Astrocyte (in vitro differentiated cells and primary cell): Measurements from ENCODE around the gene GADL1. TPM values are rescaled to one million over a fixed set of nuclear protein-coding genes. Genes with fewer than 3 reads are reported as not detected.

Source experiments
- DNase-seq: peaks from one replicate; pipeline ENCODE4 v3.0.0-alpha.2; 2010; ENCODE audit warnings: low read depth
- FAIRE-seq: peaks from 2 replicates; lab custom pipeline; 2011; peaks lifted over from hg19 to GRCh38; lab: Jason Lieb, UNC
- H2AFZ ChIP-seq: 2 replicates; pipeline ENCODE4 v1.6.0; 2012; ENCODE audit warnings: low read depth, low read length, inconsistent platforms
- H3K27ac ChIP-seq: 2 replicates; pipeline ENCODE4 v1.5.1; 2011; ENCODE audit warnings: low read depth, low read length, inconsistent platforms
- H3K27me3 ChIP-seq: 2 replicates; pipeline ENCODE4 v1.6.0; 2011; ENCODE audit warnings: low read length, inconsistent platforms; ENCODE audit not compliant: insufficient read depth
- H3K36me3 ChIP-seq: 2 replicates; pipeline ENCODE4 v1.5.1; 2011; ENCODE audit warnings: low read length, inconsistent platforms; ENCODE audit not compliant: insufficient read depth
- H3K4me1 ChIP-seq: 2 replicates; pipeline ENCODE4 v1.5.1; 2011; ENCODE audit warnings: low read length, inconsistent platforms; ENCODE audit not compliant: insufficient read depth
- H3K4me2 ChIP-seq: 2 replicates; pipeline ENCODE4 v1.6.0; 2012; ENCODE audit warnings: low read length, inconsistent platforms
- H3K4me3 ChIP-seq: 2 replicates; pipeline ENCODE4 v1.5.1; 2011; ENCODE audit warnings: low read depth, mild to moderate bottlenecking, low read length, inconsistent platforms; ENCODE audit not compliant: insufficient read depth
- H3K79me2 ChIP-seq: 2 replicates; pipeline ENCODE4 v1.6.0; 2012; ENCODE audit warnings: mild to moderate bottlenecking, low read length, inconsistent platforms; ENCODE audit not compliant: insufficient read depth
- H3K9ac ChIP-seq: 2 replicates; pipeline ENCODE4 v1.6.0; 2012; ENCODE audit warnings: mild to moderate bottlenecking, low read length, inconsistent platforms
- H3K9me3 ChIP-seq: 2 replicates; pipeline ENCODE4 v1.5.1; 2012; ENCODE audit warnings: low read depth, mild to moderate bottlenecking, low read length, inconsistent platforms; ENCODE audit not compliant: insufficient read depth
- H4K20me1 ChIP-seq: 2 replicates; pipeline ENCODE4 v1.6.0; 2012; ENCODE audit warnings: low read length, inconsistent platforms; ENCODE audit not compliant: insufficient read depth
- H3K27ac Mint-ChIP-seq: one replicate; pipeline ENCODE4 v1.8.0; 2021; ENCODE audit warnings: mild to moderate bottlenecking, mixed read lengths; ENCODE audit not compliant: unreplicated experiment
- H3K27me3 Mint-ChIP-seq: one replicate; pipeline ENCODE4 v1.8.0; 2021; ENCODE audit warnings: low read depth, mixed read lengths; ENCODE audit not compliant: unreplicated experiment
- H3K36me3 Mint-ChIP-seq: one replicate; pipeline ENCODE4 v1.8.0; 2021; ENCODE audit warnings: low read depth, mixed read lengths; ENCODE audit not compliant: unreplicated experiment
- H3K4me1 Mint-ChIP-seq: one replicate; pipeline ENCODE4 v1.8.0; 2021; ENCODE audit warnings: low read depth, mixed read lengths; ENCODE audit not compliant: unreplicated experiment
- H3K4me3 Mint-ChIP-seq: one replicate; pipeline ENCODE4 v1.8.0; 2021; ENCODE audit warnings: mild to moderate bottlenecking, moderate library complexity, mixed read lengths; ENCODE audit not compliant: unreplicated experiment
- H3K9me3 Mint-ChIP-seq: one replicate; pipeline ENCODE4 v1.8.0; 2021; ENCODE audit warnings: mild to moderate bottlenecking, mixed read lengths; ENCODE audit not compliant: unreplicated experiment
- EZH2 ChIP-seq: IDR thresholded peaks from 2 replicates; pipeline ENCODE4 v1.6.1; 2012; ENCODE audit warnings: mild to moderate bottlenecking, low read length, inconsistent platforms; ENCODE audit not compliant: insufficient read depth
- total RNA-seq: library from RNA; stranded (reverse); gene quantifications from 2 replicates; pipeline ENCODE4 v1.2.1, GENCODE V29; 2021
- TF ChIP-seq, protein P1 (sequence below): IDR thresholded peaks from 2 replicates; pipeline ENCODE4 v1.5.1; 2011; ENCODE audit warnings: low read depth, mild to moderate bottlenecking, inconsistent platforms, low read length, moderate library complexity; ENCODE audit not compliant: insufficient read depth

The GADL1 gene
- total RNA-seq, 1 donor from 2014 or later = 0.09 TPM

DNA sequence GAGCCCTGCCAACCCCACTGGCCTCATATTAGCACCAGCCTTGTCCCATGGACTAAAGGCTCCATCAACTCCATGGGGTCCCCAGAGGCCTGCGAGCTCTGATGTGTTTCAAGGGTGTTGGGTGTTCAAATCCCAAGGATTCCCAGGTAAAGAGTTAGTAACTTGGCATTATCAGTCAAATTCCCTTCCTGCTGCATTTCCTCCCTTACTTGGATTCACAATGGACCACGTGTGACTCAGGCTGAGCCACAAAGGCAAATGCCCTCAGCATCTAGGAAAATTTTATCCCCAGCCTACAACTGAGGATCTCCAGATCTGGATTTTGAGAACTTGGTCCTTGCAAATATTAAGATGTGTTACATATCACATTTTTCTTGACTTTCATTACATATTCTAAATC lies 58.8 kb downstream of the GADL1 start:
- H4K20me1 ChIP-seq = no peaks in the 10 kb centered on the region
- Mint-ChIP-seq H3K4me1 (no peaks in the 10 kb centered on the region), H3K9me3 (no peaks in the 10 kb centered on the region), H3K27me3 (no peaks in the 10 kb centered on the region), H3K4me3 (no peak overlapping the region), H3K36me3 (no peaks in the 10 kb centered on the region), H3K27ac (no peak overlapping the region)
- no peaks in the 10 kb centered on the region for H3K27me3 ChIP-seq
- TF ChIP-seq, protein P1, sequence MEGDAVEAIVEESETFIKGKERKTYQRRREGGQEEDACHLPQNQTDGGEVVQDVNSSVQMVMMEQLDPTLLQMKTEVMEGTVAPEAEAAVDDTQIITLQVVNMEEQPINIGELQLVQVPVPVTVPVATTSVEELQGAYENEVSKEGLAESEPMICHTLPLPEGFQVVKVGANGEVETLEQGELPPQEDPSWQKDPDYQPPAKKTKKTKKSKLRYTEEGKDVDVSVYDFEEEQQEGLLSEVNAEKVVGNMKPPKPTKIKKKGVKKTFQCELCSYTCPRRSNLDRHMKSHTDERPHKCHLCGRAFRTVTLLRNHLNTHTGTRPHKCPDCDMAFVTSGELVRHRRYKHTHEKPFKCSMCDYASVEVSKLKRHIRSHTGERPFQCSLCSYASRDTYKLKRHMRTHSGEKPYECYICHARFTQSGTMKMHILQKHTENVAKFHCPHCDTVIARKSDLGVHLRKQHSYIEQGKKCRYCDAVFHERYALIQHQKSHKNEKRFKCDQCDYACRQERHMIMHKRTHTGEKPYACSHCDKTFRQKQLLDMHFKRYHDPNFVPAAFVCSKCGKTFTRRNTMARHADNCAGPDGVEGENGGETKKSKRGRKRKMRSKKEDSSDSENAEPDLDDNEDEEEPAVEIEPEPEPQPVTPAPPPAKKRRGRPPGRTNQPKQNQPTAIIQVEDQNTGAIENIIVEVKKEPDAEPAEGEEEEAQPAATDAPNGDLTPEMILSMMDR = no peak
- TF ChIP-seq EZH2 = no peak
- no peaks in the 10 kb centered on the region for H3K4me1 ChIP-seq
- no peak for DNase-seq
- no peak for FAIRE-seq
- no peak overlapping the region for H3K4me2 ChIP-seq
- H3K9ac ChIP-seq = no peak overlapping the region
- H3K79me2 ChIP-seq = no peaks in the 10 kb centered on the region
- H3K9me3 ChIP-seq = no peaks in the 10 kb centered on the region
- no peak overlapping the region for H3K27ac ChIP-seq
- H3K36me3 ChIP-seq = no peaks in the 10 kb centered on the region
- H3K4me3 ChIP-seq = no peak overlapping the region
- no peak overlapping the region for H2AFZ ChIP-seq

GRCh38 chr3:30832961-30833575 lies 61.4 kb downstream of the GADL1 start:
- Mint-ChIP-seq H3K27me3 (no peaks in the 10 kb centered on the region), H3K27ac (no peak overlapping the region), H3K4me3 (no peak overlapping the region), H3K36me3 (no peaks in the 10 kb centered on the region), H3K4me1 (no peaks in the 10 kb centered on the region), H3K9me3 (no peaks in the 10 kb centered on the region)
- H3K27ac ChIP-seq = no peak overlapping the region
- H3K79me2 ChIP-seq = no peaks in the 10 kb centered on the region
- H3K36me3 ChIP-seq = no peaks in the 10 kb centered on the region
- no peak for FAIRE-seq
- H4K20me1 ChIP-seq = no peaks in the 10 kb centered on the region
- no peak overlapping the region for H3K4me3 ChIP-seq
- H3K4me1 ChIP-seq = no peaks in the 10 kb centered on the region
- H3K9ac ChIP-seq = no peak overlapping the region
- no peak overlapping the region for H2AFZ ChIP-seq
- TF ChIP-seq, protein P1 = no peak
- no peak for TF ChIP-seq EZH2
- no peak overlapping the region for H3K4me2 ChIP-seq
- H3K9me3 ChIP-seq = no peaks in the 10 kb centered on the region
- no peak for DNase-seq
- H3K27me3 ChIP-seq = no peaks in the 10 kb centered on the region

GRCh38 chr3:30827080-30827479 lies 67.4 kb downstream of the GADL1 start:
- Histone ChIP-seq H3K79me2 (no peaks in the 10 kb centered on the region), H3K9ac (no peak overlapping the region), H2AFZ (no peak overlapping the region), H3K4me2 (no peak overlapping the region), H3K27ac (no peak overlapping the region), H3K4me3 (no peak overlapping the region), H3K36me3 (no peaks in the 10 kb centered on the region), H4K20me1 (no peaks in the 10 kb centered on the region), H3K27me3 (no peaks in the 10 kb centered on the region), H3K9me3 (no peaks in the 10 kb centered on the region), H3K4me1 (no peaks in the 10 kb centered on the region)
- H3K36me3 Mint-ChIP-seq = no peaks in the 10 kb centered on the region
- H3K4me3 Mint-ChIP-seq = no peak overlapping the region
- no peaks in the 10 kb centered on the region for H3K9me3 Mint-ChIP-seq
- H3K4me1 Mint-ChIP-seq = no peaks in the 10 kb centered on the region
- no peak for FAIRE-seq
- TF ChIP-seq, protein P1 = no peak
- no peak for TF ChIP-seq EZH2
- no peak for DNase-seq
- peaks cover 4% of the 10 kb centered on the region for H3K27me3 Mint-ChIP-seq
- no peak overlapping the region for H3K27ac Mint-ChIP-seq
